ENCODE results near the gene CDH8.

- TF ChIP-seq CTCF (conservative IDR thresholded peaks at IDR 0.05 in 1 of 2, IDR thresholded peaks at IDR 0.05 in 1 of 2; ENCODE audit: low read depth in 1 of 2, low read length in 2 of 2) (no peak), EZH2 (IDR thresholded peaks at IDR 0.05; ENCODE audit: low read length, missing control alignments) (no peak)
These were observed 351.7 kb downstream of the CDH8 start for GRCh38 chr16:61684541-61684940.
